Panc1 (cell line): ENCODE results near the gene SEMA5B.

Source experiments
- CTCF ChIP-seq: fragments of 450-650 bp; IDR thresholded peaks from 2 replicates; pipeline ENCODE4 v1.5.1; 2017; ENCODE audit warnings: mild to moderate bottlenecking
- REST ChIP-seq, 2 experiments: IDR thresholded peaks; 2 replicates each; pipeline ENCODE4 v1.6.1; 2011 to 2012; ENCODE audit warnings: low read depth in 2 of 2, control low read depth in 1 of 2, low read length in 1 of 2, mild to moderate bottlenecking in 1 of 2, moderate library complexity in 1 of 2; ENCODE audit not compliant: insufficient read depth in 1 of 2

GRCh38 chr3:122927726-122928125 lies 99.8 kb downstream of the SEMA5B start:
- no peak for TF ChIP-seq CTCF
- TF ChIP-seq REST (IDR thresholded peaks at IDR 0.05; ENCODE audit: insufficient read depth in 1 of 2, low read depth in 2 of 2, low read length in 1 of 2) = no peak
